Measurements from ENCODE around the gene INPP4B.

Gene INPP4B

DNA sequence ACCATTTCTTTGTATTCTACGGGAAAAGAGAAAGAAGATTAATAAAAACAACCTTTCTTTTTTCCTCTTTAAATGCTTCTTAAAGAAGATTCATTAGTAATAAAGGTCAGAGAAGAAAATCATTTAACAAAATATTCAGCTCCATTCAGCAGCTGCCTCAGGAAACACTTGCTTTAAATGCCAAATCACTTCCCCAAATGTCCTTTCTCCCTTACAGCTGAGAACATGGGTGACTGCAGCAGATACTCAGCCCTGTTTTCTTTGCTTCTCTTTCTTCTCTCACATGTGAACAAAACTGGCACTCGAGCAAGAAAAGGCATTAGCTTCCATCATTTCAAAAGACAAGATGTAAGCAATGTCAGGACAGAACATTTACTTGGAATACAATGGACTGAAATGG, 120.2 kb downstream of the INPP4B start:
- DNase-seq (ENCODE audit: low spot score) = no peak

DNA sequence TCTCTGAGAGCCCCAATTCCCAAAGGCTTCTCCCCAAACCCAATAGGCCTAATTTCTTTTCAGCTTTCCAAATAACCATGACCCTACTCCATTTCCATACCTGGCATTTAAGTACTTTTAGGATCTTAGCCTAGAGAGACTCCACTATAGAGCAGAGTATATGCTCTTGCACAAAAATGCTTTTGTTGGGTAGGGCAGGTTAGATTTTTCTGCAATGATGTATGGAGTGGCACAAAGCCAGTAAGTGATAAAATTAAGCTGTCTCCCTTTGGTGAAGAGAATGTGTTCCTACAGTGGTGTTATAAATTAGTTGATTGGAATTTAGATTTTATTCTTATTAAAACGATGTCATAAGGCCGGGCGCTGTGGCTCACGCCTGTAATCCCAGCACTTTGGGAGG, 124.9 kb downstream of the INPP4B start:
- no peak for DNase-seq (ENCODE audit: low spot score)

DNA sequence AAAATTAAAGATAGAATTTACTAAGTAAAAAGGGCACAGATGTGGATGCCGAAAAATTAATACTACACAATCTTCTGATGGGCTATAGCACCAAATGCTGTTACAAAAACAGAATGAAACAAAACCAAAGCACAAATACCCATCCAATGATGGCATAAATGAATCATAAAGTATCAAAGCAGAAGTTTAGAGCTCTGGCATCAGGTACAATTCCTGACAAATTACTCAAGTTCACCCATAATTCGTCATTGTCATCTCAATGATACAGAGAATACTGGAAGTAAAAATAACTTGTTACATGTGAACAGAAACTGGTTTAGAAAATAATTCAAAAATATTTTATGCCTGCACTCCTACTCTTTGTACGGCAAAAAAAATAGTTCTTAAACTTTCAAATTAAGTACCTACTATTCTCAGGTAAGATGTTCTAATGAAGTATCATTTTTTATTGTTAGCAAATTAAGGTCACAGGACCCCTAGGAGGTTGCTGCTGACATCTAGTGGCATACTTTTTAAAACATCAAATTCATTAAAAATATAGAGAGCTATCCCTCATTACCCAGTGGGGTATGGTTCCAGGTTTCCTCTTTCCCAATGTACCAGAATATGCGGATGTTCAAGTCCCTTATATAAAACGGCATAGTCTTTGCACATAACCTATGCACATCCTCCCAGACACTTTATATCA, 126.1 kb downstream of the INPP4B start:
- peak; percentile 33 for DNase-seq (ENCODE audit: low spot score)

DNA sequence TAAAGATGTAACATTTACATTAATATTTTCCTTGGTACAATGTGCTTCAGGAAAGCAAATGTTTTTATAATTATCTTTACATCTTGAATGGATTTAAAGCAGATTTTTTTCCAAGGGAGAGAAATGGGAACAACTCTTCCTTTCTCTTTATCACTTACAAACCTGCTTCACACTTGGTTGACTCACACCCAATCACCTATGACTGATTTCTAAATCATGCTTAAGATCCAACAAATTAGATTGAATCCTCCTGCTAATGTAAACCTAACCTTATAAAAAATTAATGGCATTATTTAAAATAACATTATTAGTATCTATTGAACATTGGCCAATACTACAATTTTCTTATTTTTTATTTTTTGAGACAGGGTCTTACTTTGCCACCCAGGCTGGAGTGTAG, 127.1 kb downstream of the INPP4B start:
- no peak for DNase-seq (ENCODE audit: low spot score)

DNA sequence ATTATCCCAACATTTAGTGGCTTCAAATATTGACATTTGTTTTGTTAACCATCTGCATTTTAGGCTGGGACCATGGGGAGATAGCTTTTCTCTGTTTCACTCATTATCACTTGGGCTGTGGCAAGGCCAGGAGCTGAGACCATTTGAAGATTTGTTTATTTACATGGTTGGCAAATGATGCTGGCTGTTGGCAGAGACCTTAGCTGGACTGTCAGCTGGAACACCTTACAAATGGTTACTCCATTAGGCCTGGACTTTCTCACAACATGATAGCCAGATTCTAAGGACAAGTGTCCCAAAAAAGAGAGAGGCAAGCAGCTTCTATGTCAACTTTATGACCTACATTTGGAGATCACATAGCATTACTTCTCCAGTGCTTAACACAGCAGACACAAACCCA, 130.4 kb downstream of the INPP4B start:
- no peak for DNase-seq (ENCODE audit: low spot score)

DNA sequence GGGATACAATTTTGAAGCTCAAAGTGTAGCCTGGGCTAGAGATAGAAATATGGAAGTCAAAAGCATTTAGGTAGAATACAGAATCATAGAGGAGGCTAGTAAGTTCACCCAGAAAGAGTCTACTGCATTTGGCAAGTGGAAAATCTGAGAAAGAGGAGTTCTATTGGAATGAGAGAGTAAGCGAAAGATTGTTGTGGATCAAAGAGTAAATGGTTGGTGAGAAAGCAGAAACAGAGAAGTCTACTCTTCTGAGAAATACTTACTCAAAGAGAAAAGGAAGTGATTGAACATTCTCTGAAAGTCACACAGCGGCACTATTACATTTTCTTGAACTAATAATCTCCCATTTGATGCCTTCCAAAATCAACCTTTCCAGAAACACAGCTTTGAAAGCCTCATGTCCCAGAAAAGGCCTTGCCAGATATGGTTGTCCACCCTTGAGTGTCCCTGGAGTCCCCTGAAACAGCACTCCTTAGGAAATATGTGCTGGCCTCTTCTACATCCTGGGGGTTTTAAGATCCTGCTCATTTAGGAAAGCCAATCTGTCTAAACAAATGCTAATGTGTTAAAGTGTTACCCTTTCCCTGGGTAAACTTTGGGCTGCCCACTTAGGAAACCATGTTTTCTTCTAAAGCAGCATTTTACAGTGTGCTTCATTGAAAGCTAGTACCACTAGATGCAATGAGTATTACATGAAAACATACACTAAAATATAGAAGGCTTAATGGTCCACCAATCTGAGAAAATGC, 132.6 kb downstream of the INPP4B start:
- DNase-seq (ENCODE audit: low spot score) = no peak

DNA sequence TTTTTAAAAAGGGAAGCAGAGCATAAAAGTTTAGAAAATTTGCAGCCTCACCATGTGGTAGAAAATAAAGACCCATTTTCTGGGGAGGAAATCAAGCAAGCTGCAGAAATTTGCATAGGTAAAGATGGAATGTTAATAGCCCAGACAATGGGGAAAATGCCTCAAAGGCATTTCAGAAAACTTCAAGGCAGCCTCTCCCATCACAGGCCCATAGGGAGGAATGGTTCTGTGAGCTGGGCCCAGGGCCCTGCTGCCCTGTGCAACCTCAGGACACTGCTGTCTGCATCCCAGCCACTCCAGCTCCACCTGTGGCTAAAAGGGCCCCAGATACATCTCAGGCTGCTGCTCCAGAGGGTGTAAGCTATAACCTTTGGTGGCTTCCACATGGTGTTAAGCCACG, 137.9 kb downstream of the INPP4B start:
- DNase-seq (ENCODE audit: low spot score) = no peak

DNA sequence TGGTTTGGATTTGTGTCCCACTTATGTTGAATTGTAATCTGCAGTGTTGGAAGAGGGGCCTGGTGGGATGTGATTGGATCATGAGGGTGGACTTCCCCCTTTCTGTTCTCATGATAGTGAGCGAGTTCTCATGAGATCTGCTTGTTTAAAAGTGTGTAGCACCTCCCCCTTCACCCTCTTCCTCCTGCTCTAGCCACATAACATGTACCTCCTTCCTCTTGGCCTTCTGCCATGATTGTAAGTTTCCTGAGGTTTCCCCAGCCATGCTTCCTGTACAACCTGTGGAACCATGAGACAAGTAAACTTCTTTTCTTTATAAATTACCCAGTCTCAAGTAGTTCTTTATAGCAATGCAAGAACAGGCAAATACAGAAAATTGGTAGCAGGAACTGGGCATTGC, 138.7 kb downstream of the INPP4B start:
- no peak for DNase-seq (ENCODE audit: low spot score)

DNA sequence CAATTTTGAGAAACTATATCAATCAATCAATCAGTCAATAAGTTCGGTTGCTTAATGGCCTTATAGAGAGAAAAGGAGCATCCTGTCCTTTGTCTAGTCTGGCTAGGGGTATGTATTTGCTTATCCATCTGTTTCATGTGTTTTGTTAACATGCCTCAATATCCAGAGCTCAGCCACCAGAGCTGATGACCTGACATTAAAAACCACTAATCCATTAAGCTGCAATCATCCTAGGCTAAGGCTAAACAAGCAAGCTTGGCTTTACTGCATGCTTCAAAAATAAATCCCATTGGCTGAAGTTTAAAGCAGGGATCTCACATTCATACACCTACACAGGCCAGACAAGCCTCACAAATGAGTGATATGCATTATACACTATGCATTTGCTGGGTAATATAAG, 139.7 kb downstream of the INPP4B start:
- no peak for DNase-seq (ENCODE audit: low spot score)

DNA sequence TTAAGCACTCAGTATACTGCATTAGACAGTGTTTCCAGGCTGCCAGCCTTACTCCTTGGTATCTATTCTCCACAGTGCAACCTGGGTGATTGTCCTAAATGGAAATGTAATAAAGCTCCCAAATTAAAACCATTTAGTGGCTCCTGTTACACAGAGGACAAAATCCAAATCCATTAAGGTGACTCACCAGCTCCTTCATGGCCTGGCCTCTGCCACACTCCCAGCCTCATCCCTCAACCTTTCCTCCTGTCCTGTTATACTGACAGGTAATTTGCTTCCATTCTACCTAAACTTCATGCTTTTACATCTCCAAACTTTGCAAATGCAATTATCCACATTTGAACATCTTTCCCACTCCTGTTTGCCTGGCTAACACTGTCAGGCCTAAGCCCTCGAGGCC, 140.3 kb downstream of the INPP4B start:
- no peak for DNase-seq (ENCODE audit: low spot score)

DNA sequence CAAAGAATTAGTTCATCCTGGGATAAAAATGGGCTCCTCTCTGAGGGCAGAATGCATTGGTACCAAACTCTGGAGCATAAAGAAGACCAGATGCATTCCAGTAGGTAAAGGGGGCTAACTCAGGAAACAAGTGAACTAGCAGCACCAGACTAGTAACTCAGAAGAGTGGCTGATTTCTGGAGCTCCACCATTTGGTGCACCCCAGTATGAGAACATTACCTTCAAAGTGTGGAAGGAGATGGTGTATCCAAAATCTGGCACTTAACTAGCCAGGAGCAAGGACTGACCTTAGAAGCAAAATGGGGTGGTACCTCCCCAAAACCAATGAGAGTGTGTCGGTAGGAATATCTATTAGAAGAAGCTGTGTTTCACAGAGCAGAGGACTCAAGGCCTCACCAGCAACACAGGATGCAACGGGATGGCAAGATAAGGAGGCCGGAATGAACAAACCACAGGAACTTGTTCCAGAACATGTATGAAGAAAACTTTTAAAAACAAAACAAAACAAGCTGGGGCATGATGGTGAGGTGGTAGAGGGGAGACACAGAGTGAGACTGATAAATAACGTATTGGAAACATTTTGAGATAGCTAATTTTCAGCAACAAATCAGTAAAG, 142.3 kb downstream of the INPP4B start:
- no peak for DNase-seq (ENCODE audit: low spot score)

DNA sequence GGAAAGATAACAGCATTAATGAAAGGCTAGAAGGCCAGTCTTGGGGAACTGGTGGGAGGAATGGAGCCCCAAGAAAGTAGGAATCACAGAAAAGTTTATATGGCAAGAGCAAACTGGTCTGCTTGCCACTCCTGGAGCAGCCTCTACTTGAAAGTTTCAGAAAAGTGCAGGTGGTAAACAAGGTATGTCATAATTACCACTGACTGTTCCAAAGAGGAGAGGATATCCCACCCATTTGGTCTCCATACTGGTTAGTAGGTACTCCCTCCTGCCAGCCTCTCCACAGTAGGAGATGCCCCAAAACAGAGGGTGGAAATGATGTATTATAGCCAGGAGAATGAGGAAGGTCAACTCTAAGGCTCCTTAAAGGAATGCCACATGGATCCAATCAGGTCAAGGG, 145.1 kb downstream of the INPP4B start:
- DNase-seq (ENCODE audit: low spot score) = no peak

DNA sequence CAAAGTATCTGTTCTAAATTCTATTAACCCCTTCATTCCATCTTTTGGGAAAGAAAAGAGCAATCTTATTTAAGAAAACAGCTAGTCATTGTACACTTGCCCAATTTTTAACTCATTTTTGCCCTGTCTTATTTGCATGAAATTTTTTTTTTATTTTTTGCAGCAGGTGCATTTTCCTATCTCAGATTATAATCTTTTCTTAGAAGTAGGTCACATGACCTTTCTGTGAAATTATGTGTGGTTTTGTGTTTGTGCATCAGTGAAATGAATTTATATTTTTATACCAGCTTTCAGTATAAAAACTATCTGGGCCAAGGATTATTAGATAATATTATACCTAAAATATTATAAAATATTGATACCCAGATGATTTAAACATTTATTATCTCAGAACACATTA, 145.6 kb downstream of the INPP4B start:
- DNase-seq (ENCODE audit: low spot score) = no peak

DNA sequence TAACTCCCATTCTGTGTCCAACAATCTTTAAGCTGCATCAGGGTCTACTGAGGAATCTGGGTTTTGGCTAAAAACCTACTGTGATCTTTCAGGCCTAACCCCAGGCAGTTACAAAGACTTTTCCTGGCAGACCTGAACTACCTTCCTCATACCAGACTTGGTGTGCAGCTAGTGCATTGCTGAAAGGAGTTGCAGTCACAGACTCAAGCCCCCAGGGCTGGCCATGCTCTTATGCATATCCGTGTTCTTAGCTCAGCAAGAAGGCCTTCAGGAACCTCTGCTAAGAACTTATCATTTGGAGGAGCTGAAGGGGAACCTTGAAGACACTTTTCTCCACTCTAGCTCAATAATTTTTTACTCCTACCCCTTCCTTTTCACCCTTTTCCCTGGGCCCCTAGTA, 147.5 kb downstream of the INPP4B start:
- DNase-seq (ENCODE audit: low spot score) = no peak

DNA sequence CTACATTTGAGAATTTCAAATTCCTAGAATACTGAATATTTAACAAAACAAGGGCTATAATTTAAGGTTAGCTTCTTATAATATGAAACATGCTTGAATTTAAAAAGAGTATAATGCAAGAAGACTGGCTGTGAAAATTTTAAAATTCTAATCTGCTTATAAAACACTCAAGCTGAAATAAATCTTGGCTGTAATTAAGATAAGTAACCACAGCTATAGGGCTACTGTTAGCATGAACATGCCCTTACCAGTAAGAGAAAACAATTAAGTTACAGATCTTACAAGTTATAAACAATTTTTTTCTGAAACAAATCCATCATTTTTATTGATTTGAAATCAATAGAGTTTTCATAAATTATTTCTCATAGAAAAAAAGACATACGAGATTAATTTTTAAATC, 148.2 kb downstream of the INPP4B start:
- no peak for DNase-seq (ENCODE audit: low spot score)

DNA sequence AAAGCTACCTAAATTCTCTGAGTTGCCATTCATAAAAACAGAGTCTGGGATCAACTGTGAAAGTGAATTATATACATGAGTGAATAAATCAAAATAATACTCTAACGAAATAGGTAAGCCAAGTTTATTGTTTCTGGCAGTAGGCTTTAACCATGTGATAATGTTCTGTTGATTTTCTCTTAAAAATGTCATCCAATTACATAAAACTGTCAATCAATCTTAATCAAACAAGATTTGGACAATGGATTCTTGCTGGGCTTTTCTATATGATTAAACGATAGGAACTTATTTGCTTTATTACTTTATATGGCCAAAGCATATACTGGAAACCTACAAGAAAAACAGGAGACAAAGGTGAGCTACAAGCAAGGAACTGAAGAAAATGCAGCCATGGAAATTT, 148.8 kb downstream of the INPP4B start:
- DNase-seq (ENCODE audit: low spot score) = no peak

DNA sequence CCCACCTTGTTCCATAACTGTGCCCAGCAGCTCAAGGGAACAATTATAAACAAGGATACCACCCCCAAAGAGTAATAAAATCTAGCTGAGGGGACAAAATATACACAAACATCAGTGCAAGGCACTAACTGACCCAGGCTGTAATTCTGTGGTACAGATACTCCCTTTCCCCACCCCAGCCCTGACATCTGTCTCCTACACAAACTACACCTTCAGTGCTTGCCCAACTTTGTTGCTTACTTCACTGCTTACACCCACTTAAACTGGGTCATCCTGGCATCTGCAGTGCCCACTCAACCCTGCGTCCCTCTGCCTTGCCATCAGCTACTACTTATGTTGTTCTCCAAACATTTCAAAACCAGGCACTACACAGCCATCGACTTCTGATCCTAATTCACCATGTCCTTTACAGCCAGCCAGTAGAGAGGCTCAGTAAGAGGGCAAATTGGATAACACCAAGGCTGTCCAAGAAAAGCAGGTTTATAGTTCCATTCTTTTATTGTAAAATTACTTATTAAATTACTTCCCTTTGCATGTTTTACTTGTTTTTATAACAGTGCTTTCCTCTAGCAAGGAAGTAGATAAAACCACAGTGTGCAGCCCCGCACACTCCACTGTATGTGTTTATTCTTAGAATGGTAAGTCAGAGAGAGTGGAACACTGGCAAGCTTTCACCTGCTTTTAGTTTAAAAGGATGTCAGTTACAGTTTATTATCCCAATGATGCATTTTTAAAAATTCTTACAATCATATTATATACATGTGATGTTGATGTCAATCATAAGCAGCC, 149.6 kb downstream of the INPP4B start:
- no peak for DNase-seq (ENCODE audit: low spot score)

DNA sequence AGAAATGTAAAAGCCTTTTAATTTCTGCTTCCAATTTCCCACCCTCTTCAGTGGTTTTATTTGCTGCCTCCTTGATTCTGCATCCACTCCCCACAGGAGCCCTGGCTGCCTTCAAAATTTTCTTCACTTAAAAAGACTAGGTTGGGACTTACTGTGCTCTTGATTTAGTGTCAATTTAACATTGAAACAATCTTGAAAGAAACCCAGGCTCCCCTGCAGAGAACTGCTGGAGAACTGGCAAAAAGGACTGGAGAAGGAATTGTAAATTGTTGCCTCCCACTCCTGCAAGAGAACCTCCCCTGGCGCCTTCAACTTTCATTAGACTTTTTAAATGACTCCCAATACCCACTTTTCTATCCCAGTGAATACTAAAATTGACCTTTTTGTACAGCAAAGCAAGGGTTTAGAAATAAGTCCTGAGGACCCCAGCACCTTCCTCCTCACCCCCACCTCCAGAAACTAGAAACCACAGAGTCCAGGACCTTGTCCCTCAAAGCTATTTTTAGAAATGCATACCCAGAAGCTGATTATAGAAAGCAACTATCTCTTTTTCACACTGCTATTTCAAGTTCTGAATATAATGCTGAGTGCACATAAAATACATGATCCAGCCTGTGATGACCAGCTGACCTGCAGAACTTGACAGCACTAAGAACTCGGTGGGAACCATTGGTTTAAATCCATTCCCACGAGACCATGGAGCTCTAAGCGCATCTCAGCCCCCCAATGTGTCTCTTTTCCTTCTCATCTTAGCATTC, 155.5 kb downstream of the INPP4B start:
- DNase-seq (ENCODE audit: low spot score) = no peak

DNA sequence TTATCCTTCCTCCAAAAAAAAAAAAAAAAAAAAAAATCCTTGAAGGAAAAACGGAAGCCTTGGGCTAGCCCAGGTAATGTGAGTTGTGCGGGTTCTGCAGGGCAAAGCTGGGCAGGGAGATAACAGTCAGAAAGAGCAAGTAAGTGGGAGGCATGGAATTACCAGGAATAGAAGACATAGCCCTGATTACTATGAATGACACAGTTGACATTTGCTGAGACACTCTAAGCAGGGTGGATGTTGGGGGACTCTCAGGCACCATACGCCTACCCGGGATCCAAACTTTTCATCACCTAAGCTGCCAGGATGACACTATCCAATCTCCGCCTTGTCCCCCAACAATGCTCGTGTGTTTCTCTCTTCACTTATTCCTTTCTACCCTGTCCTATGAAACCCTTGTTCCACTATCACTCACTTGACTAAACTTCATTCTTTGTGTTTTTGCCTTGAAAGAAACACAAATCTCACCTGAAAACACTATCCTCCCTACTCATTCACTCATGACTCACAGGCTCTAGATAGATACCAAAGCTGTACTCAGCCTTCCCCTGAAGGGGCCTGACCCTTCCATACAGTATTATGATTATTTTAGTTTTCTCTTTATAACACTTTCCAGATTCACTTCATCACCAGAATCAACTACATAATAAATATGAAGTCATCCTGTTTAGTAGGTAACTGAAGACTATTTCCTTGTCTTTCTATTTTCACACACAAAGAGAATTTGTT, 158.4 kb downstream of the INPP4B start:
- no peak for DNase-seq (ENCODE audit: low spot score)

DNA sequence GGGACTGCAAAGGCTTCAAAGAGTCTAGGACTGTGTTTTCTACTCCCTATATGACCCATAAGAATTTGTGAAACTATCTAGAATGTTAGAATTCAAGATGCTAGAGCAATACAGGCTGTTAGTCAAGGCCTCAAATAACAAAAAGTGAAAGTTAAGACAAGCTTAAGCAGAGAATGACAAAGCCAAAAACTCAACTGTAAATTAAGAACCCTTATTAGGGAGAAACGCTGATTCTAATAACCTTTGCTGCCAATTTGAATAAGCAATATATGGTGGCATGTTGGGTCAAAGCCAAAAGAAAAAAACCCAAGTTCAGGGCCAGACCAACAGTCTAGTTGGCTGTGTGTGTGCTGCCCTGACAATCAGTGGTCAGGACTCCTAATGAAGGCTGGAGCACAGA, 160.0 kb downstream of the INPP4B start:
- DNase-seq (ENCODE audit: low spot score) = no peak

DNA sequence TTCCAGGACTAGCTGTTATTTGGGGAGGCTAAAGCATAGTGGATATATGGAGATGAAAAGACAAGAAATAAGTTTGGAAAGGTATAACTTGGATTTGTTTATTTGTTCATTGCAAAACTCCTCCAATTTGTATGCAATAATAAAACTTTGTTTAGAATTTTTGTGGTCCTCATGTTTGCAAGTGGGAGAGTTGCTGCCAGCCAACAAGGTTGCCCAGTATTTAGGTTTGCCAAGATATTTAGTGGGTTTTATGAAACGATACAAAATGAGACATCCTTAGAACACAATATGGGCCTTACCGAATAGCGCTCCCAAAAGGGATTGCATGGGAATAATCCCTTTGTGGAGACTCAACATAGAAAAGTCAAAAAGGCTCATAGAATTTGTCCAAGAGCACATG, 162.1 kb downstream of the INPP4B start:
- no peak for DNase-seq (ENCODE audit: low spot score)
